OCI-LY3 (cell line): Measurements from ENCODE around the gene HIBCH.

Experiments used
- H2AFZ ChIP-seq: fragments of 200-600, 300-600 bp; shearing (Covaris generic); 2 replicates; pipeline ENCODE4 v1.6.0; 2014; ENCODE audit warnings: antibody characterized with exemption, low read depth, low read length
- H3K27ac ChIP-seq: fragments of 200-600, 300-600 bp; sonication (generic); 2 replicates; pipeline ENCODE4 v1.5.1; 2014; ENCODE audit warnings: mild to moderate bottlenecking, low read length, moderate library complexity, mixed read lengths
- H3K27me3 ChIP-seq: fragments of 200-600, 300-600 bp; sonication (generic); 2 replicates; pipeline ENCODE4 v1.6.1; 2014; ENCODE audit warnings: low read depth, low read length, mixed read lengths
- H3K36me3 ChIP-seq: fragments of 200-600, 300-600 bp; sonication (generic); replicated peaks from 2 replicates; pipeline ENCODE3; 2014; ENCODE audit warnings: low read depth, low read length, mixed read lengths
- H3K4me1 ChIP-seq: fragments of 300-600, 200-600 bp; sonication (generic); 2 replicates; pipeline ENCODE4 v1.6.1; 2014; ENCODE audit warnings: low read length, mixed read lengths
- H3K4me2 ChIP-seq: fragments of 200-600, 300-600 bp; sonication (generic); 2 replicates; pipeline ENCODE4 v1.6.1; 2014; ENCODE audit warnings: low read length, mixed read lengths
- H3K4me3 ChIP-seq: fragments of 300-600, 200-600 bp; sonication (generic); 2 replicates; pipeline ENCODE4 v1.5.1; 2014; ENCODE audit warnings: antibody characterized with exemption, mild to moderate bottlenecking, low read length, moderate library complexity
- H3K79me2 ChIP-seq: fragments of 300-600, 200-600 bp; shearing (Covaris generic); 2 replicates; pipeline ENCODE4 v1.6.1; 2014; ENCODE audit warnings: mild to moderate bottlenecking, low read length, mixed read lengths
- H3K9ac ChIP-seq: fragments of 300-600, 200-600 bp; shearing (Covaris generic); 2 replicates; pipeline ENCODE4 v1.6.0; 2014; ENCODE audit warnings: mild to moderate bottlenecking, low read length, moderate library complexity
- H3K9me3 ChIP-seq: fragments of 200-600, 300-600 bp; shearing (Covaris generic); 2 replicates; pipeline ENCODE4 v1.6.1; 2014; ENCODE audit warnings: low read length, mixed read lengths; ENCODE audit not compliant: insufficient read depth
- H4K20me1 ChIP-seq: fragments of 200-600, 300-600 bp; sonication (generic); 2 replicates; pipeline ENCODE4 v1.6.1; 2016; ENCODE audit warnings: low read length, mixed read lengths; ENCODE audit not compliant: insufficient read depth
- CTCF ChIP-seq: fragments of 200-600, 300-600 bp; sonication (generic); IDR thresholded peaks from 2 replicates; pipeline ENCODE4 v1.5.1; 2014; ENCODE audit warnings: antibody characterized with exemption, low read length, low read depth
- EZH2phosphoT487 ChIP-seq: fragments of 200-600 bp; shearing (Covaris generic); IDR thresholded peaks from 2 replicates; pipeline ENCODE4 v1.6.1; 2018; ENCODE audit warnings: antibody characterized with exemption, mixed run types, low read depth

Gene HIBCH

DNA sequence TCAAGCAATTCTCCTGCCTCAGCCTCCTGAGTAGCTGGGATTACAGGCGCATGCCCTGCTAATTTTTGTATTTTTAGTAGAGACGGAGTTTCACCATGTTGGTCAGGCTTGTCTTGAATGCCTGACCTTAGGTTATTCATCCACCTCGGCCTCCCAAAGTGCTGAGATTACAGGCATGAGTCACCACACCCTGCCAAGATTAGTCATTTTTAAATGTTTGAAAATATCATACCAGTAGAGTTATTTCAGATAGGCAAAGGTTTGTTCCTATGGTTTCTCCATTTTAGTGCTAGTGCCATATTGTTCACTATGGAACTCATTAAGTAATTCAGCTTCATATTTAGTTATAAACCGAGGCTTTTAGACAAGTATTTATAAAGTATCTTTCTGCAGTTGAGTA, 52.3 kb downstream of the HIBCH start:
- Histone ChIP-seq H2AFZ (no peak overlapping the region), H3K4me2 (no peak overlapping the region), H3K27ac (no peak overlapping the region), H3K9me3 (no peaks in the 10 kb centered on the region), H3K4me3 (no peak overlapping the region), H4K20me1 (no peaks in the 10 kb centered on the region), H3K79me2 (no peaks in the 10 kb centered on the region), H3K4me1 (no peaks in the 10 kb centered on the region), H3K9ac (no peak overlapping the region), H3K36me3 (peaks cover 2% of the 10 kb centered on the region), H3K27me3 (no peaks in the 10 kb centered on the region)
- TF ChIP-seq EZH2phosphoT487 (no peak), CTCF (no peak)

DNA sequence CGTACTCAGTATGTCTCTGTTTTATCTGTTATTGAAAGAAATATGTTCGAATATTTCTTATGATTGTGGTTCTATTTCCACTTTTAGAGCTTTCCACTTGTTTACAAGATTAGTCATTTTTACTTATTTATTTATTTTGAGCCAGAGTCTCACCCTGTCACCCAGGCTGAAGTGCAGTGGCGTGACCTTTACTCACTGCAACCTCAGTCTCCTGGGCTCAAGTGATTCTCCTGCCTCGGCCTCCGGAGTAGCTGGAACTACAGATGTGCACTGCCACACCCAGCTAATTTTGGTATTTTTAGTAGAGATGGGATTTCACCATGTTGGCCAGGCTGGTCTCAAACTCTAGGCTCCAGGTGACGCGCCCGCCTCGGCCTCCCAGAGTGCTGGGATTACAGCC, 53.3 kb downstream of the HIBCH start:
- no peak overlapping the region for H3K4me2 ChIP-seq
- H3K9me3 ChIP-seq: no peaks in the 10 kb centered on the region
- no peak overlapping the region for H3K27ac ChIP-seq
- H3K4me3 ChIP-seq: no peak overlapping the region
- peaks cover 2% of the 10 kb centered on the region for H3K36me3 ChIP-seq
- H3K4me1 ChIP-seq: no peaks in the 10 kb centered on the region
- TF ChIP-seq CTCF (no peak), EZH2phosphoT487 (no peak)
- H2AFZ ChIP-seq: no peak overlapping the region
- H4K20me1 ChIP-seq: no peaks in the 10 kb centered on the region
- H3K27me3 ChIP-seq: no peaks in the 10 kb centered on the region
- H3K9ac ChIP-seq: no peak overlapping the region
- H3K79me2 ChIP-seq: no peaks in the 10 kb centered on the region

DNA sequence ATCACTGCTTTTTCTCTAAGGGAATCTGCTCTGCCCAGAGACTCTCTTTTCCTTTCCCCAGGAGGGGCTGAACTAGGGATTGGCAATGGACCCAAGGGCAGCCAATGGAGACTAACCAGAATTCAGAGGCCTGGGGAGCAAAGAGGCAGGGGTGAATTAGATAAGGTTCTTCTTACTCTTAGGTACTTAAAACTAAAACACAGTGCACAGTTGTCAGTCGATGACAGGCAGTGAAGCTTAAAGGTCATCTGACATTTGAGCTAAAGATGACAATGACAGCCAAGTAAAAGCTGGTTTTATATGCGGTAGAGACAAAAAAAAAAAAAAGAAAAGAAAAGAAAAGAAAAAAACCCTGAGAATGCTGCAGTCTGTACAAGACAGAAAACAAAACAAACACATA, 57.8 kb downstream of the HIBCH start:
- H2AFZ ChIP-seq: no peak overlapping the region
- no peak overlapping the region for H3K27ac ChIP-seq
- no peak overlapping the region for H3K4me2 ChIP-seq
- peaks cover 26% of the 10 kb centered on the region for H3K36me3 ChIP-seq
- no peaks in the 10 kb centered on the region for H4K20me1 ChIP-seq
- H3K9me3 ChIP-seq: peaks cover 11% of the 10 kb centered on the region; the same call in 1 of the 2 replicates
- no peaks in the 10 kb centered on the region for H3K4me1 ChIP-seq
- H3K79me2 ChIP-seq: no peaks in the 10 kb centered on the region
- no peaks in the 10 kb centered on the region for H3K27me3 ChIP-seq
- H3K9ac ChIP-seq: no peak overlapping the region
- no peak overlapping the region for H3K4me3 ChIP-seq
- TF ChIP-seq EZH2phosphoT487: no peak
- no peak for TF ChIP-seq CTCF

- H3K27me3 ChIP-seq: no peaks in the 10 kb centered on the region
- H4K20me1 ChIP-seq: no peaks in the 10 kb centered on the region
- H3K4me1 ChIP-seq: no peaks in the 10 kb centered on the region
- peaks cover 11% of the 10 kb centered on the region; the same call in 1 of the 2 replicates for H3K9me3 ChIP-seq
- no peak overlapping the region for H2AFZ ChIP-seq
- H3K4me3 ChIP-seq: no peak overlapping the region
- no peak overlapping the region for H3K9ac ChIP-seq
- H3K36me3 ChIP-seq: peaks cover 34% of the 10 kb centered on the region
- H3K79me2 ChIP-seq: no peaks in the 10 kb centered on the region
- H3K4me2 ChIP-seq: no peak overlapping the region
- H3K27ac ChIP-seq: no peak overlapping the region
- TF ChIP-seq CTCF (no peak), EZH2phosphoT487 (no peak)
These were observed 63.5 kb downstream of the HIBCH start for GRCh38 chr2:190256087-190256486.
